ENCODE measurements around the gene COX14.

COX14 gene

GRCh38 chr12:50087151-50087550 lies 24.9 kb upstream of the COX14 start:
- Histone ChIP-seq H3K4me1 (ENCODE audit: insufficient read depth, low read length, poor library complexity, severe bottlenecking) (peaks cover 24% of the 10 kb centered on the region), H3K4me2 (ENCODE audit: low read depth, low read length, poor library complexity, severe bottlenecking) (peak overlapping the region; percentile 87), H3F3A (ENCODE audit: low read depth) (peaks cover 19% of the 10 kb centered on the region), H4K20me1 (ENCODE audit: insufficient read depth, low read length, poor library complexity, severe bottlenecking) (peaks cover 23% of the 10 kb centered on the region), H2AFZ (ENCODE audit: low read length) (no peak overlapping the region), H3K9me2 (replicated peaks; ENCODE audit: low read depth, low read length) (no peaks in the 10 kb centered on the region), H3K9me3 (ENCODE audit: insufficient read depth, low read depth, low read length) (no peaks in the 10 kb centered on the region), H3K36me3 (ENCODE audit: insufficient read depth, low read length) (peaks cover 35% of the 10 kb centered on the region), H3K79me2 (ENCODE audit: insufficient read depth, low read length) (peaks cover 30% of the 10 kb centered on the region), H3K9ac (ENCODE audit: low read depth, low read length, poor library complexity, severe bottlenecking) (peak overlapping the region; percentile 19), H3K27me3 (ENCODE audit: insufficient read depth, low read length, poor library complexity, severe bottlenecking) (no peaks in the 10 kb centered on the region), H3K4me3 (ENCODE audit: low read length, poor library complexity, severe bottlenecking) (peak overlapping the region; percentile 28)
- TF ChIP-seq EZH2phosphoT487 (IDR thresholded peaks at IDR 0.05; ENCODE audit: borderline replicate concordance) (no peak), CTCF (conservative IDR thresholded peaks at IDR 0.05; ENCODE audit: low read length) (no peak)

GRCh38 chr12:50087995-50088394 lies 24.0 kb upstream of the COX14 start:
- Histone ChIP-seq H2AFZ (ENCODE audit: low read length) (no peak overlapping the region), H3K27me3 (ENCODE audit: insufficient read depth, low read length, poor library complexity, severe bottlenecking) (no peaks in the 10 kb centered on the region), H3K9me3 (ENCODE audit: insufficient read depth, low read depth, low read length) (no peaks in the 10 kb centered on the region), H3K79me2 (ENCODE audit: insufficient read depth, low read length) (peaks cover 30% of the 10 kb centered on the region), H3K9ac (ENCODE audit: low read depth, low read length, poor library complexity, severe bottlenecking) (peak overlapping the region; percentile 19), H3K4me1 (ENCODE audit: insufficient read depth, low read length, poor library complexity, severe bottlenecking) (peaks cover 24% of the 10 kb centered on the region), H3K36me3 (ENCODE audit: insufficient read depth, low read length) (peaks cover 41% of the 10 kb centered on the region), H3K4me3 (ENCODE audit: low read length, poor library complexity, severe bottlenecking) (peak overlapping the region; percentile 13), H4K20me1 (ENCODE audit: insufficient read depth, low read length, poor library complexity, severe bottlenecking) (peaks cover 23% of the 10 kb centered on the region), H3K4me2 (ENCODE audit: low read depth, low read length, poor library complexity, severe bottlenecking) (peak overlapping the region; percentile 87), H3F3A (ENCODE audit: low read depth) (peaks cover 19% of the 10 kb centered on the region), H3K9me2 (replicated peaks; ENCODE audit: low read depth, low read length) (no peaks in the 10 kb centered on the region)
- no peak for TF ChIP-seq EZH2phosphoT487 (IDR thresholded peaks at IDR 0.05; ENCODE audit: borderline replicate concordance)
- TF ChIP-seq CTCF (conservative IDR thresholded peaks at IDR 0.05; ENCODE audit: low read length) = no peak

- H3K36me3 ChIP-seq (ENCODE audit: insufficient read depth, low read length) = peaks cover 41% of the 10 kb centered on the region
- H3F3A ChIP-seq (ENCODE audit: low read depth) = peaks cover 19% of the 10 kb centered on the region
- H3K4me1 ChIP-seq (ENCODE audit: insufficient read depth, low read length, poor library complexity, severe bottlenecking) = peaks cover 24% of the 10 kb centered on the region
- peaks cover 23% of the 10 kb centered on the region for H4K20me1 ChIP-seq (ENCODE audit: insufficient read depth, low read length, poor library complexity, severe bottlenecking)
- TF ChIP-seq EZH2phosphoT487 (IDR thresholded peaks at IDR 0.05; ENCODE audit: borderline replicate concordance) (no peak), CTCF (conservative IDR thresholded peaks at IDR 0.05; ENCODE audit: low read length) (peak; percentile 95)
- H3K9ac ChIP-seq (ENCODE audit: low read depth, low read length, poor library complexity, severe bottlenecking) = no peak overlapping the region
- peaks cover 27% of the 10 kb centered on the region for H3K79me2 ChIP-seq (ENCODE audit: insufficient read depth, low read length)
- no peaks in the 10 kb centered on the region for H3K27me3 ChIP-seq (ENCODE audit: insufficient read depth, low read length, poor library complexity, severe bottlenecking)
- peak overlapping the region; percentile 87 for H3K4me2 ChIP-seq (ENCODE audit: low read depth, low read length, poor library complexity, severe bottlenecking)
- H3K4me3 ChIP-seq (ENCODE audit: low read length, poor library complexity, severe bottlenecking) = no peak overlapping the region
- no peaks in the 10 kb centered on the region for H3K9me2 ChIP-seq (replicated peaks; ENCODE audit: low read depth, low read length)
- H3K9me3 ChIP-seq (ENCODE audit: insufficient read depth, low read depth, low read length) = no peaks in the 10 kb centered on the region
- no peak overlapping the region for H2AFZ ChIP-seq (ENCODE audit: low read length)
These were observed 23.3 kb upstream of the COX14 start for GRCh38 chr12:50088577-50089335.
